SK-N-SH treated with all-trans-retinoic acid at 6 μM for 48 hours (cell line): Measurements from ENCODE around the gene TRDMT1.

ENCODE experiments used
- CSDC2 ChIP-seq: fragments of 250-450 bp; sonication (Bioruptor Pico); IDR thresholded peaks from 2 replicates; pipeline ENCODE4 v1.5.0; 2020; ENCODE audit warnings: mild to moderate bottlenecking, moderate library complexity
- GLIS3 ChIP-seq: fragments of 250-450 bp; sonication (Bioruptor Pico); IDR thresholded peaks from 2 replicates; pipeline ENCODE4 v1.5.0; 2020; ENCODE audit warnings: mild to moderate bottlenecking, moderate library complexity
- ISL1 ChIP-seq: fragments of 250-450 bp; sonication (Bioruptor Pico); IDR thresholded peaks from 2 replicates; pipeline ENCODE4 v2.1.2; 2022; ENCODE audit warnings: mild to moderate bottlenecking, moderate library complexity
- OSR1 ChIP-seq: fragments of 250-450 bp; sonication (Bioruptor Pico); IDR thresholded peaks from 2 replicates; pipeline ENCODE4 v1.8.0; 2022; ENCODE audit warnings: moderate library complexity, mild to moderate bottlenecking, inconsistent platforms
- RARB ChIP-seq: fragments of 250-450 bp; sonication (Bioruptor Pico); IDR thresholded peaks from 2 replicates; pipeline ENCODE4 v1.8.0; 2021; ENCODE audit warnings: mild to moderate bottlenecking, moderate library complexity
- SNAI2 ChIP-seq: fragments of 250-450 bp; sonication (Bioruptor Pico); IDR thresholded peaks from 2 replicates; pipeline ENCODE4 v1.5.0; 2020; ENCODE audit warnings: mild to moderate bottlenecking, moderate library complexity
- TCF4 ChIP-seq: fragments of 250-450 bp; sonication (Bioruptor Pico); IDR thresholded peaks from 2 replicates; pipeline ENCODE4 v1.8.0; 2021; ENCODE audit warnings: mild to moderate bottlenecking, moderate library complexity, borderline replicate concordance
- ZFP3 ChIP-seq: fragments of 250-450 bp; sonication (Bioruptor Pico); IDR thresholded peaks from 2 replicates; pipeline ENCODE4 v1.5.0; 2020; ENCODE audit warnings: mild to moderate bottlenecking, moderate library complexity
- ZFP30 ChIP-seq: fragments of 450-650 bp; formaldehyde crosslinking; IDR thresholded peaks from 2 replicates; pipeline ENCODE4 v1.5.0; 2022; ENCODE audit warnings: mild to moderate bottlenecking, moderate library complexity
- ZNF70 ChIP-seq: fragments of 450-650 bp; formaldehyde crosslinking; IDR thresholded peaks from 2 replicates; pipeline ENCODE4 v1.5.0; 2020; ENCODE audit warnings: mild to moderate bottlenecking, moderate library complexity
- TF ChIP-seq, protein P1 (sequence below): fragments of 250-450 bp; sonication (Bioruptor Pico); IDR thresholded peaks from 2 replicates; pipeline ENCODE4 v1.8.0; 2020; ENCODE audit warnings: mild to moderate bottlenecking, moderate library complexity, borderline replicate concordance
- TF ChIP-seq, protein P2 (sequence below): fragments of 250-450 bp; sonication (Bioruptor Pico); IDR thresholded peaks from 2 replicates; pipeline ENCODE4 v1.5.1; 2020; ENCODE audit warnings: low read depth, mild to moderate bottlenecking, moderate library complexity
- TF ChIP-seq, protein P3 (sequence below): fragments of 250-450 bp; sonication (Bioruptor Pico); IDR thresholded peaks from 2 replicates; pipeline ENCODE4 v1.5.0; 2020; ENCODE audit warnings: mild to moderate bottlenecking, moderate library complexity
- TF ChIP-seq, protein P4 (sequence below): fragments of 250-450 bp; sonication (Bioruptor Pico); IDR thresholded peaks from 2 replicates; pipeline ENCODE4 v1.5.1; 2021; ENCODE audit warnings: mild to moderate bottlenecking, moderate library complexity

DNA sequence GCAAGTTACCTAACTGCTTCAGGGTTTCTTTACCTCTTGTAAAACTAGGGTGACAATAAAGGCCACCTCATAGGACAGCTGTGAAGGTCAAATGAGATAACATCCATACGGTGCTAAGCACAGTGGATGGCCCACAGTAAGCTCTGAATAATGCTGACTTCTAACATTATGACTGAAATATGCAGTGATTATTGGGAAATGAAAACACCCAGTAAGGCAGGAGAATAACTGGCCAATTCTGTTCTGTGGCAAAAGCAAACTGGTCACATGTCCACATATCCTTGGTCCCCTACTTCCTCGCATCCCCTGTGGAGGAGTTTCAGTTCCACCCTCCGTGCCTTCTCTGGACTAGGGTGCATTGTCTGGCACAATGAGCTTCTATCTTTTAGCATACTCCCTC is 73.2 kb downstream of the TRDMT1 start:
- TF ChIP-seq, protein P1, sequence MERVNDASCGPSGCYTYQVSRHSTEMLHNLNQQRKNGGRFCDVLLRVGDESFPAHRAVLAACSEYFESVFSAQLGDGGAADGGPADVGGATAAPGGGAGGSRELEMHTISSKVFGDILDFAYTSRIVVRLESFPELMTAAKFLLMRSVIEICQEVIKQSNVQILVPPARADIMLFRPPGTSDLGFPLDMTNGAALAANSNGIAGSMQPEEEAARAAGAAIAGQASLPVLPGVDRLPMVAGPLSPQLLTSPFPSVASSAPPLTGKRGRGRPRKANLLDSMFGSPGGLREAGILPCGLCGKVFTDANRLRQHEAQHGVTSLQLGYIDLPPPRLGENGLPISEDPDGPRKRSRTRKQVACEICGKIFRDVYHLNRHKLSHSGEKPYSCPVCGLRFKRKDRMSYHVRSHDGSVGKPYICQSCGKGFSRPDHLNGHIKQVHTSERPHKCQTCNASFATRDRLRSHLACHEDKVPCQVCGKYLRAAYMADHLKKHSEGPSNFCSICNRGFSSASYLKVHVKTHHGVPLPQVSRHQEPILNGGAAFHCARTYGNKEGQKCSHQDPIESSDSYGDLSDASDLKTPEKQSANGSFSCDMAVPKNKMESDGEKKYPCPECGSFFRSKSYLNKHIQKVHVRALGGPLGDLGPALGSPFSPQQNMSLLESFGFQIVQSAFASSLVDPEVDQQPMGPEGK (CRISPR knock-in tag): no peak
- TF ChIP-seq ZFP3 (no peak), RARB (no peak), ZFP30 (CRISPR knock-in tag) (no peak), TCF4 (CRISPR knock-in tag) (no peak), SNAI2 (CRISPR knock-in tag) (no peak), OSR1 (CRISPR knock-in tag) (no peak), CSDC2 (CRISPR knock-in tag) (no peak), ISL1 (CRISPR knock-in tag) (no peak), ZNF70 (CRISPR knock-in tag) (no peak), GLIS3 (no peak)
- TF ChIP-seq, protein P2, sequence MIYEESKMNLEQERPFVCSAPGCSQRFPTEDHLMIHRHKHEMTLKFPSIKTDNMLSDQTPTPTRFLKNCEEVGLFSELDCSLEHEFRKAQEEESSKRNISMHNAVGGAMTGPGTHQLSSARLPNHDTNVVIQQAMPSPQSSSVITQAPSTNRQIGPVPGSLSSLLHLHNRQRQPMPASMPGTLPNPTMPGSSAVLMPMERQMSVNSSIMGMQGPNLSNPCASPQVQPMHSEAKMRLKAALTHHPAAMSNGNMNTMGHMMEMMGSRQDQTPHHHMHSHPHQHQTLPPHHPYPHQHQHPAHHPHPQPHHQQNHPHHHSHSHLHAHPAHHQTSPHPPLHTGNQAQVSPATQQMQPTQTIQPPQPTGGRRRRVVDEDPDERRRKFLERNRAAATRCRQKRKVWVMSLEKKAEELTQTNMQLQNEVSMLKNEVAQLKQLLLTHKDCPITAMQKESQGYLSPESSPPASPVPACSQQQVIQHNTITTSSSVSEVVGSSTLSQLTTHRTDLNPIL (CRISPR knock-in tag): no peak
- TF ChIP-seq, protein P3, sequence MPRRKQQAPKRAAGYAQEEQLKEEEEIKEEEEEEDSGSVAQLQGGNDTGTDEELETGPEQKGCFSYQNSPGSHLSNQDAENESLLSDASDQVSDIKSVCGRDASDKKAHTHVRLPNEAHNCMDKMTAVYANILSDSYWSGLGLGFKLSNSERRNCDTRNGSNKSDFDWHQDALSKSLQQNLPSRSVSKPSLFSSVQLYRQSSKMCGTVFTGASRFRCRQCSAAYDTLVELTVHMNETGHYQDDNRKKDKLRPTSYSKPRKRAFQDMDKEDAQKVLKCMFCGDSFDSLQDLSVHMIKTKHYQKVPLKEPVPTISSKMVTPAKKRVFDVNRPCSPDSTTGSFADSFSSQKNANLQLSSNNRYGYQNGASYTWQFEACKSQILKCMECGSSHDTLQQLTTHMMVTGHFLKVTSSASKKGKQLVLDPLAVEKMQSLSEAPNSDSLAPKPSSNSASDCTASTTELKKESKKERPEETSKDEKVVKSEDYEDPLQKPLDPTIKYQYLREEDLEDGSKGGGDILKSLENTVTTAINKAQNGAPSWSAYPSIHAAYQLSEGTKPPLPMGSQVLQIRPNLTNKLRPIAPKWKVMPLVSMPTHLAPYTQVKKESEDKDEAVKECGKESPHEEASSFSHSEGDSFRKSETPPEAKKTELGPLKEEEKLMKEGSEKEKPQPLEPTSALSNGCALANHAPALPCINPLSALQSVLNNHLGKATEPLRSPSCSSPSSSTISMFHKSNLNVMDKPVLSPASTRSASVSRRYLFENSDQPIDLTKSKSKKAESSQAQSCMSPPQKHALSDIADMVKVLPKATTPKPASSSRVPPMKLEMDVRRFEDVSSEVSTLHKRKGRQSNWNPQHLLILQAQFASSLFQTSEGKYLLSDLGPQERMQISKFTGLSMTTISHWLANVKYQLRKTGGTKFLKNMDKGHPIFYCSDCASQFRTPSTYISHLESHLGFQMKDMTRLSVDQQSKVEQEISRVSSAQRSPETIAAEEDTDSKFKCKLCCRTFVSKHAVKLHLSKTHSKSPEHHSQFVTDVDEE (CRISPR knock-in tag): no peak
- TF ChIP-seq, protein P4, sequence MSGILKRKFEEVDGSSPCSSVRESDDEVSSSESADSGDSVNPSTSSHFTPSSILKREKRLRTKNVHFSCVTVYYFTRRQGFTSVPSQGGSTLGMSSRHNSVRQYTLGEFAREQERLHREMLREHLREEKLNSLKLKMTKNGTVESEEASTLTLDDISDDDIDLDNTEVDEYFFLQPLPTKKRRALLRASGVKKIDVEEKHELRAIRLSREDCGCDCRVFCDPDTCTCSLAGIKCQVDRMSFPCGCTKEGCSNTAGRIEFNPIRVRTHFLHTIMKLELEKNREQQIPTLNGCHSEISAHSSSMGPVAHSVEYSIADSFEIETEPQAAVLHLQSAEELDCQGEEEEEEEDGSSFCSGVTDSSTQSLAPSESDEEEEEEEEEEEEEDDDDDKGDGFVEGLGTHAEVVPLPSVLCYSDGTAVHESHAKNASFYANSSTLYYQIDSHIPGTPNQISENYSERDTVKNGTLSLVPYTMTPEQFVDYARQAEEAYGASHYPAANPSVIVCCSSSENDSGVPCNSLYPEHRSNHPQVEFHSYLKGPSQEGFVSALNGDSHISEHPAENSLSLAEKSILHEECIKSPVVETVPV: no peak
